MCF 10A (cell line): ENCODE data around the gene WWC1. TPM values are rescaled to one million over a fixed set of nuclear protein-coding genes. Genes with fewer than 3 reads are reported as not detected.
"Not testable (repeated sequence)": the region's sequence is repeated elsewhere in the genome, so short reads cannot be mapped to it uniquely, and the experiment has no call there.

Source experiments
- BruUV-seq: library from RNA; stranded (reverse); fragments of 400-500 nt; replicated peaks from 2 replicates; lab custom pipeline; 2021; lab: Mats Ljungman, UMichigan
- CTCF ChIA-PET: fragments of 300-600 bp; sonication (Branson Sonifier 250); formaldehyde crosslinking; extraction: SDS; loops from one replicate; lab custom pipeline; 2021; ENCODE audit warnings: antibody characterized with exemption, inconsistent platforms; lab: Yijun Ruan, JAX
- POLR2A ChIA-PET: fragments of 300-600, 350-650 bp; sonication (Branson Sonifier 250); formaldehyde crosslinking; extraction: SDS; loops from one replicate; lab custom pipeline; 2020; ENCODE audit warnings: antibody characterized with exemption, inconsistent platforms; lab: Yijun Ruan, JAX
- DNase-seq: peaks from one replicate; pipeline ENCODE4 v3.0.0-alpha.2; 2018; ENCODE audit not compliant: unreplicated experiment
- H3K27ac Mint-ChIP-seq: one replicate; pipeline ENCODE4 v1.8.0; 2022; ENCODE audit warnings: mild to moderate bottlenecking, low read depth, mixed read lengths; ENCODE audit not compliant: unreplicated experiment
- H3K27me3 Mint-ChIP-seq: one replicate; pipeline ENCODE4 v1.8.0; 2022; ENCODE audit warnings: mixed read lengths; ENCODE audit not compliant: insufficient read depth, unreplicated experiment
- H3K36me3 Mint-ChIP-seq: one replicate; pipeline ENCODE4 v1.8.0; 2022; ENCODE audit warnings: mild to moderate bottlenecking, moderate library complexity, mixed read lengths; ENCODE audit not compliant: insufficient read depth, unreplicated experiment
- H3K4me1 Mint-ChIP-seq: one replicate; pipeline ENCODE4 v1.8.0; 2022; ENCODE audit warnings: mixed read lengths; ENCODE audit not compliant: insufficient read depth, unreplicated experiment
- H3K4me3 Mint-ChIP-seq: one replicate; pipeline ENCODE4 v1.8.0; 2022; ENCODE audit warnings: mild to moderate bottlenecking, moderate library complexity, mixed read lengths; ENCODE audit not compliant: unreplicated experiment
- H3K9me3 Mint-ChIP-seq: one replicate; pipeline ENCODE4 v1.8.0; 2022; ENCODE audit warnings: mixed read lengths; ENCODE audit not compliant: unreplicated experiment
- intact Hi-C: fragments of 100-400 bp; cut with micrococcal nuclease; formaldehyde crosslinking; loops from 2 replicates; pipeline ENCODE4 v1.14.1; 2022
- total RNA-seq: library from RNA; stranded (reverse); gene quantifications from 2 replicates; pipeline ENCODE4 v1.2.3, GENCODE V29; 2022
- TF ChIP-seq, protein P1 (sequence below): fragments of 200-600 bp; IDR thresholded peaks from one replicate; pipeline ENCODE4 v1.8.0; 2022; ENCODE audit warnings: antibody characterized with exemption, mild to moderate bottlenecking; ENCODE audit not compliant: unreplicated experiment

Gene WWC1
- total RNA-seq, 1 experiment from 2014 or later, result 47.0 TPM

DNA sequence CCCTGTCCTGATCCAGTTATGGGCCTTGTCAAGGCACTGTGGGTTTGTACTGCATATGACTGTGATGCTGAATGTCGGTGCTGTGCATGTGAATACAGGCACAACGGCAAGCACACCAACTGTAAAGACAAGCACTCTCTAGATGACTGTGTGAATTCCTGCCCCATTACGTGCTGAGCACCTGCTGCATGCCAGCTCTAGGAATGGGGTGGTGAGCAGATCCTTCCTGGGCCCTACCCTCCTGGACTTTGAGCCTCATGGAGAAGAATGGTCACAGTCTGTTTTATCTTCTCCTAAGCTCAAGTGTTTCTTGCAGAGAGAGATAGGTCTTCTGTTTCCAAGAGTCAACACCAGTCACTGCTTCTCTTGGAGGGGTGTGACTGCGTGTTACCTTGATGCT, 138.9 kb downstream of the WWC1 start:
- H3K9me3 Mint-ChIP-seq, result no peaks in the 10 kb centered on the region
- peaks cover 54% of the 10 kb centered on the region for H3K36me3 Mint-ChIP-seq
- intact Hi-C loops, result no loop called here
- DNase-seq, result no peak
- H3K4me1 Mint-ChIP-seq, result no peaks in the 10 kb centered on the region
- no TSS peak for BruUV-seq
- TF ChIP-seq, protein P1, sequence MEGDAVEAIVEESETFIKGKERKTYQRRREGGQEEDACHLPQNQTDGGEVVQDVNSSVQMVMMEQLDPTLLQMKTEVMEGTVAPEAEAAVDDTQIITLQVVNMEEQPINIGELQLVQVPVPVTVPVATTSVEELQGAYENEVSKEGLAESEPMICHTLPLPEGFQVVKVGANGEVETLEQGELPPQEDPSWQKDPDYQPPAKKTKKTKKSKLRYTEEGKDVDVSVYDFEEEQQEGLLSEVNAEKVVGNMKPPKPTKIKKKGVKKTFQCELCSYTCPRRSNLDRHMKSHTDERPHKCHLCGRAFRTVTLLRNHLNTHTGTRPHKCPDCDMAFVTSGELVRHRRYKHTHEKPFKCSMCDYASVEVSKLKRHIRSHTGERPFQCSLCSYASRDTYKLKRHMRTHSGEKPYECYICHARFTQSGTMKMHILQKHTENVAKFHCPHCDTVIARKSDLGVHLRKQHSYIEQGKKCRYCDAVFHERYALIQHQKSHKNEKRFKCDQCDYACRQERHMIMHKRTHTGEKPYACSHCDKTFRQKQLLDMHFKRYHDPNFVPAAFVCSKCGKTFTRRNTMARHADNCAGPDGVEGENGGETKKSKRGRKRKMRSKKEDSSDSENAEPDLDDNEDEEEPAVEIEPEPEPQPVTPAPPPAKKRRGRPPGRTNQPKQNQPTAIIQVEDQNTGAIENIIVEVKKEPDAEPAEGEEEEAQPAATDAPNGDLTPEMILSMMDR, result no peak
- no peak overlapping the region for H3K4me3 Mint-ChIP-seq
- ChIA-PET POLR2A (interaction anchor here (0.7 to 1.0 kb wide), 2 partner anchors 52 to 148 kb away, joined by 3 read pairs; no protein-coding TSS in a partner anchor), CTCF (interaction anchor here (0.5 to 3.9 kb wide), 9 partner anchors 8 to 250 kb away, joined by 3 to 23 read pairs (median 3); no protein-coding TSS in a partner anchor)
- H3K27me3 Mint-ChIP-seq, result no peaks in the 10 kb centered on the region
- no peak overlapping the region for H3K27ac Mint-ChIP-seq

DNA sequence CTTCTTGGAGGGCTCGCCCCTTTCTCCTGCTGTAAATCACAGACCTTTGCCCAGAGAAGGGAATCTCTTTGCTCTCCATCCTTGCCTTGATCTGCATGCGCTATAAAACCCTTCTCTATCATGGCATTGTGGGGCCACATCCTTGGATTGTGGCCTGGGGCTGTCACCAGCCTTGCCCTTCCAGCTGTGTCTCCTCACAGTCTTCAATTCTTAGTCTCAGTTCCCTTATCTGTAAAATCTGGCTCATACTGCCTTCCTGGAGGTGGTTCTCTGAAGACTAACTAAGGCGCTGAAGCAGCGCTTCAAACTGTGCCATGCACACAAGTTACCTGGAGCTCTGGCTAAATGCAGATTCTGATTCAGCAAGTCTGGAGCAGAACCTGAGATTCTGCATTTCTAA, 141.5 kb downstream of the WWC1 start:
- no TSS peak for BruUV-seq
- H3K4me3 Mint-ChIP-seq, result no peak overlapping the region
- intact Hi-C loops, result no loop called here
- no peak overlapping the region for H3K27ac Mint-ChIP-seq
- POLR2A ChIA-PET, result interaction anchor here (1.1 kb wide), 1 partner anchor 21 kb away, joined by 3 read pairs; no protein-coding TSS in a partner anchor
- TF ChIP-seq, protein P1, result no peak
- CTCF ChIA-PET, result interaction anchor here (0.6 to 3.9 kb wide), 7 partner anchors 11 to 837 kb away, joined by 3 to 23 read pairs (median 3); no protein-coding TSS in a partner anchor
- H3K27me3 Mint-ChIP-seq, result no peaks in the 10 kb centered on the region
- no peak for DNase-seq
- no peaks in the 10 kb centered on the region for H3K9me3 Mint-ChIP-seq
- no peaks in the 10 kb centered on the region for H3K4me1 Mint-ChIP-seq
- H3K36me3 Mint-ChIP-seq, result peaks cover 56% of the 10 kb centered on the region

DNA sequence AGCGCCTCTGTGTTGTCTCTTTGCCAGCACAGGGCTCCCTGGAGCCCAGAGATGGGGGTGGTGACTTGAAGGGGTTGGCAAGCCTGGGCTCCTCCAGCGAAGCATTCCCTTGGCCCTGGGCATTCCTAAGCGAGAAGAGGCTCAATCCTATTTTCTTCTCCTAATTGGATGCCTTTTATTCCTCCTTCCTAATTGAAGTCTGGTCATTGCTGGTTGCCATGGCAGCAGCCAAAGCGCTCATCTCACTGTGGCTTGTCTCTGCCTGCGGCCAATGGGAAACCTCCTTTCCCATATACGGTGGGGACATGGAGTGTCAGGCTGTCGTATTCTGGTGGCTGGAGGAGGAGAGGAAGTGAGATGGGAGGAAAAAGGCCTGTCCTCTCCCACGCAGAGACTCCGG, 142.6 kb downstream of the WWC1 start:
- Mint-ChIP-seq H3K27ac (no peak overlapping the region), H3K4me3 (no peak overlapping the region), H3K36me3 (peaks cover 53% of the 10 kb centered on the region), H3K4me1 (no peaks in the 10 kb centered on the region), H3K9me3 (no peaks in the 10 kb centered on the region), H3K27me3 (no peaks in the 10 kb centered on the region)
- DNase-seq, result no peak
- intact Hi-C loops, result no loop called here
- TF ChIP-seq, protein P1, result no peak
- POLR2A ChIA-PET, result interaction anchor here (1.1 kb wide), 1 partner anchor 22 kb away, joined by 3 read pairs; no protein-coding TSS in a partner anchor
- CTCF ChIA-PET, result interaction anchor here (3.9 kb wide), 1 partner anchor 12 kb away, joined by 23 read pairs; no protein-coding TSS in a partner anchor
- no TSS peak for BruUV-seq

DNA sequence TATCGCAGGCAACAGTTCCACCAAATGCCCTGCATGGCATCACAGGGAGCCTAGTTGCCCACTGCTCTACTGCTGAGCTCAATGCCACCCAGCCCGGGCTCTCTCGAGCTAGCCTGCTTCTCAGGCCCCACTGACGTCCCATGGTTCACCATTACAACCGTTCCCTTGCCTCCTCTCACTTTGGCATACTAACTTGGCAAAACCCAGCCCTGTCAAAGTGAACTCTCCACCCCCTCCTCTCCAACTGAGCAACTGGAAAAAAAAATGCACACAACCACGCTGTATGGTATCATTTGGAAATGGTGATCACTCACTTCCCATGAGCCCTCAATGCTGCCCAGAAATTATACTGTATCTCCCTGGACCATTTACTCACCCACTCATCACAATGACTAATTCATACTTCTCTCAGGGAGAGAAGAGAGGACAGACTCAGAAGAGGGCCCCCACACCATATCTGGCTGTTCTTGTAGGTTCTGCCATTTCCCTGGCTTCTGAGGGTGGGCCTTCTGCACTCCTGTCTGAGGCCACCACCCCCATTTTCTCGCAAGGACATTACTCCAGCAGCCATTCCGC, 143.4 kb downstream of the WWC1 start:
- Mint-ChIP-seq H3K4me3 (no peak overlapping the region), H3K9me3 (no peaks in the 10 kb centered on the region), H3K4me1 (no peaks in the 10 kb centered on the region), H3K36me3 (peaks cover 51% of the 10 kb centered on the region), H3K27me3 (no peaks in the 10 kb centered on the region), H3K27ac (no peak overlapping the region)
- TF ChIP-seq, protein P1, result no peak
- ChIA-PET POLR2A (no interaction called here), CTCF (interaction anchor here (1.5 kb wide), 1 partner anchor 156 kb away, joined by 3 read pairs; no protein-coding TSS in a partner anchor)
- no peak for DNase-seq
- no TSS peak for BruUV-seq
- intact Hi-C loops, result no loop called here

DNA sequence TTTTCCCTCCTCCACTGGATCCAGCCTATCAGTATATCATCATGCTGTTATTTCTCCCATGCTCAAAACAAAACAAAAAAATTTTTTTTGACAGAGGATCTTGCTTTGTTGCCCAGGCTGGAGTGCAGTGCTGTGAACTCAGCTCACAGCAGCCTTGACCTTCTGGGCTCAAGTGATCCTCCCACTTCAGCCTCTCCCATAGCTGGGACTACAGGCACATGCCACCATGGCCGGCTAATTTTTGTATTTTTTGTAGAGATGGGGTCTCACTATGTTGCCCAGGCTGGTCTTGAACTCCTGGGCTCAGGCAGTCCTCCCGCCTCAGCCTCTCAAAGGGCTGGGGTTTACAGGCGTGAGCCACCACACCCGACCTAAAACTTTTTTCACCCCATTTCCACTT, 143.9 kb downstream of the WWC1 start:
- H3K36me3 Mint-ChIP-seq, result peaks cover 50% of the 10 kb centered on the region
- peak overlapping the region; percentile 17 for H3K27ac Mint-ChIP-seq
- H3K27me3 Mint-ChIP-seq, DNase-seq, intact Hi-C loops, BruUV-seq, H3K4me1 Mint-ChIP-seq, POLR2A ChIA-PET, H3K9me3 Mint-ChIP-seq, H3K4me3 Mint-ChIP-seq: not testable (repeated sequence)
- CTCF ChIA-PET, result interaction anchor here (1.5 to 1.7 kb wide), 2 partner anchors 156 to 166 kb away, joined by 3 to 14 read pairs; no protein-coding TSS in a partner anchor
